HG02970 (cell line): ENCODE data around the gene TMEM144.
"Not testable (repeated sequence)": the region's sequence is repeated elsewhere in the genome, so short reads cannot be mapped to it uniquely, and the experiment has no call there.

Experiments
- ATAC-seq: cut with Tn5 transposase; IDR thresholded peaks from one replicate; pipeline ENCODE4 v1.9.1; 2021; ENCODE audit warnings: mild to moderate bottlenecking, moderate library complexity, moderate number of reproducible peaks; ENCODE audit not compliant: unreplicated experiment, low FRiP score

The TMEM144 gene

DNA sequence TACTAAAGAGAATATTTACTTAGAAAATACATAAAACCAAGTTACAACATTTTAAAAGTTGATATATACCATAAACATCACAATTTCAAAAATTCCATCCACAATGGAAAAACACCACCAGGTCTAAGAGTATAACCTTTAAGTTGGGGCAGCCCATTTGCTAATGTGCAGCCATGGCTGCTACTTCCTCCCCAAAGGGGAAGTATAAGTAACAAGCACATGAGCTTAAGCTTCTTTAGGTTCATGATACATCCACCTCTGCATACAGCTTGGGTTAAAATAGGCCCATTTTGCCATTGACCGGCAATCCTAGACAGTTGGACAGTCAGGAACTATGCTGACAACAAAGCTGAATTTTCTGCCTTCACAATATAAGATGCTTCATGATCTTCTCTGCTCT is 20.9 kb upstream of the TMEM144 start:
- no peak for ATAC-seq

DNA sequence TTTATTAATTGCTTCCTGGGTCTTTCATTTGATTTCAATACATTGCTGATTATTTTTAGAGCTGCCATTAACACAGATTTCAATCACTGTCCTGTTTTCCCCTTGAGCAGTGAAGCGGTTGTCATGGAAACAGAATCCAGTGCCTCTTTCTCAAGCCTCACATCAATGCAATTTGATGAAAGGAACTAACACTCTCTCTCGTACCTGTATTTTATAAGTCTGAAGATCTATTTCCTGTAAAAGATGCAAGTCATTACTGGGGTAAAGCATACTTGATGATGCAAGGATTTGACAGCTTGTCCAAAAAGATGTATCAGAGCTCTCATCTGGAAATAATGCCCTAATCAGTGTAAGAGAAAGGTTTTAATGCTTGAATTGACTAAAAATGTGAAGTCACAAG is 19.6 kb upstream of the TMEM144 start:
- no peak for ATAC-seq

DNA sequence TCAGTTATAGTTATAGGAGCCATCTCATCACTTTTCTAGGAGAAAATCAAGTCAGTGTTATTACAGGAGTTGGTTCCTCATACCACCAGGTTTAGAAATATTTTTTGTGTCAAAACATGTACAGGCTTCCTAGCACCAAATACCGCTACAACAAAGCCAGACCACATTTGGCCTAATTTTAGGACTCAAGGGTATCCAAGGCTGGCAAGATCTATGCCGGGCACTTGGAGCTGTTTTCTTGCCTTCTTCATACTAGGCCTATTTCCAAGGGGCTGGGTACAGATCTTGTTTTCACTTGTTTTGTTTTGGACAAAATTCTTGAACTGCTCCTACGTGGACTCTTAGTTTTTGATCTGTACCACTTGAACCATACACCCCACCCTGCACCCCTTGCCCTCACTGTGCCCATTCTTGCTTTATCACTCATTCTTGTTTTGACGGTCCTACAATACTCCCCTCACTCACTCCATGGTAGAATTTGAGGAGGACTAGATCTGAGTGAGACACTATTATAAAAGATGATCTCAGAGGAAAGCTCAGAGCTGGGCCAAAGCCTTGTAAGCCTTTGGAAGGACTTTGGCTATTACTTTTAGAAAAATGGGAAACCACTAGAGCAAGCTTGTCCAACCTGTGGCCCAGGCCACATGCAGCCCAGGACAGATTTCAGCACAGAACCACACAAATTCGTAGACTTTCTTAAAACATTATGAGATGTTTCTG is 17.7 kb upstream of the TMEM144 start:
- ATAC-seq, result no peak

DNA sequence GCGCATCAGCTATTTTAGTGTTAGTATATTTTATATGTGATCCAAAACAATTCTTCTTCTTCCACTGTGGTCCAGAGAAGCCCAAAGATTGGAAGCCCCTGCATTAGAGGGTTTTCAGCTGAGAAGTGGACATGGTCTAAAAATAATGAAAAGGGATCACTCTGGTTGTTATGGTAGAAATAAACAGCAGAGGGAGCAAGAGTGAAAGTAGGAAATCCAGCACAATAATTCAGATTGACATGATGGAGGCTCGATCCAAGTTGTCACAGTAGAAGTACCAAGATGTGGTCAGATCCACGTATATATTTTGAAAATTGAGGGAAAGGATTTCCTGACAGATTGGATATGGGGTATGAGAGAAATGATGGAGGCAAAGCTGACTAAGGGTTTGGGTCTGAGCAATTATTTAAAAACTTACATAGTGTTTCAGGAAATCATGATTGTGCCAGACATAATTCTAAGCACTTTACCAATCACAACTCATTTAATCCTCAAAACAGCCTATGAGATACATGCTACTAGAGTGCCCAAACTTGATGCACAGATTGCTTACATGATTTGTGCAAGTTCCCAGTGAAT is 17.0 kb upstream of the TMEM144 start:
- no peak for ATAC-seq

DNA sequence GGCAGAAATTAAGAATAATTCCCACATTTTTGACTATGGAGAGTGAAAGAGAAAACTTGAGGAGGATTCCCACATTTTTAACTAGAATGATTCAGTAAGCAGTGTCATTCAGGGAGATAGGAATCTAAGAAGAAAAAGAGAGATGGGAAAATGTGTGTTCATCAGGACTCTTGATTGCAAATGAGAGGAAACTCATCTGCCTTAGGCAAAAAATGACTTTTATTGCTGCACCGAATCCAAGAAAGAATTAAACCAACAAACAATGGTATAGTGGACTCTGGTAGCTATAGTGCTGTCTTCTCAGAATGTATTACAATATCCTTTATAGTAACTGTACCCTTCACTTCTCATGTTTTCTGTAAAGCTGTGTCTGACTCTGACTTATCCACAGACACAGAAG is 15.0 kb upstream of the TMEM144 start:
- no peak for ATAC-seq

DNA sequence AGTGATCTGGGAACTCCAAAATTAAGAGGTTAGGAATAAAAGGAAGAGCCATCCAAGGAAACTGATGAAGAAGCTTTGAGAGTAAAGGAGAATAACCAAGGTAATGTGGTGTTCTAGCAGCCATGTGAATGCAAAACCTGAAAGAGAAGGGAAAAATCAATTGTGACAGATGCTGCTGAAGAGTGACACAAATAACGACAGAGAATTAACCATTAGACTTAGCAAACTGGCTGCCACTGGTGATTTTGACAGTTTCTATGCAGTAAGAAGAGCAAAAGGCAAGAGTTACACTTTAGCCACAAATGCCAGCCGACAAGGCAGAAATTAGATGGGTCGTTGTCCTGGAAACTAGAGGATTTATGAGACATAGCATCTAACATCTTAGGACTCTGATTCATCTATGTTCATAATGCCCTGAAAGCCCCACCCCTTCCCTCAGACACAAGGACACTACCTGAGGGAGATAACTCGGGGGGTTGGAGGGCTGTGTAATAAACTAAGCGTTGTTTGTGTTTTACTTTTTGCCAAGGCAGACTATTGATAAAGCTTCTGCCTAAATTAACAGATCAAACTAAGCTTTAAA is 13.0 kb upstream of the TMEM144 start:
- ATAC-seq, result no peak

DNA sequence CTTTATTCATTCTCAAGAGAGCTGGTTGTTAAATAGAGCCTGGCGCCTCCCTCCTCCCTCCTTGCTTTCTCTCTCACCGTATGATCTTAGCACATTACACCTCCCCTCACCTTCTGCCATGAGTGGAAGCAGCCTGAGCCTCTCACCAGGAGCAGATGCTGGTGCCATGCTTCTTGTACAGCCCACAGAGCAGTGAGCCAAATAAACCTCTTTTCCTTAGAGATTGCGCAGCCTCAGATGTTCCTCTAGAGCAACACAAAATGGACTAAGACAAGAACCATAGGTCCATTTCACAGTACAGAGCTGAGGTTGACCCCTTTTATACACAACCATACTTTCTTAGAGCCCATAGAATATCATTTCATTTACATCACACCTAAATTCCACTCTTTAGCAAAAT is 10.1 kb upstream of the TMEM144 start:
- no peak for ATAC-seq

DNA sequence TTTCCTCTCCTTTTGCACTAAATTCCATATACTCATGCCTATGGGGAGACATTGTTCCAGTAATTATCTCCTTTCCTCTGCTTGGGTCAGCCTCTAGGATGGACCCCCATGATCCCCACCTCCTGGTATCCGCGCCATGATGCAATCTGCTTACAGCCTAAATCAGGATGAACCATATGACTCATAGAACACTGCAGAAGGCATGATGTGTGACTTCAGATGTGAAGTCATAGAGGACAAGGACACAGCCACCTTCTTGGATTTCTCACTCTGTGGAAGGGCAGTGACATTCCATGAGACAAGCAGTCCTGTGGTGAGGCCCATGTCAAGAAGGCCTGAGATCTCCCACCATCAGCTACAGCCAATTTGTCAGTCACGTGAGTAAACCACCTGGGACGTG is 9.0 kb upstream of the TMEM144 start:
- no peak for ATAC-seq

DNA sequence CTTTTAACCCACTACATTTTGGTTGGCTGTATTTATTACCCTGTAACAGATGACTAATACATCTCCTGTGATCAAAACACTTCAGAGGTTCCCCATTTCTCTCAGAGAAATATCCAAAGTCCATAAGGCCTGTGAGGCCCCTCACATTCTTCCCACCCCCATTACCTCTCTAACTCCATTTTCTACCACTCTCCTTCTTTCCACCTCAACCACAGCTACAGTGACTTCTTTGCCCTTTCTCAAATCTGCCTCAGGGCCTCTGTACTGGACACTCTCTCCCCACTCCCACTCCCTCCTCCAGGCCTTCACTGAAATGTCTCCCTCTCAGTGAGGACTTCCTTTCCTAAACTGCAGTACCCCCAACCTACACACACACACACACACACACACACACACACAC is 8.4 kb upstream of the TMEM144 start:
- no peak for ATAC-seq

DNA sequence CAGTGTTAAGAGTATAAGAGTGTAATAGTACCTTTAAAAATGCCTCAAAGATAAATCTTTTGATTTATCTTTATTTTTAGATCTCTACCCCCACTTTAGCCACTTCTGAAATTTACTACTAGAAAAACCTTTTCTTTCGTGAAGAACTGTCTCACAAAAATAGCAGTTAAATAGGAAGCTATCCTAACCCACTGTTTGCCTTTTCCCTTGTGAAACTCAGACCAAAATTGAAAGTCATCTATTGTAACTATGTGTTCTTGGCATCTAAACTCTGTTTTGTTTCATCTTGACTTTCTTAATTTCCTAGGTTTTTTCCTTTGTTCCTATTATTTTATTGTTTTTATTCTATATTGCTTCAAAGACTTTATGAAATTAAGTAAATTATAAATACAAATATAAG is 7.8 kb upstream of the TMEM144 start:
- no peak for ATAC-seq

DNA sequence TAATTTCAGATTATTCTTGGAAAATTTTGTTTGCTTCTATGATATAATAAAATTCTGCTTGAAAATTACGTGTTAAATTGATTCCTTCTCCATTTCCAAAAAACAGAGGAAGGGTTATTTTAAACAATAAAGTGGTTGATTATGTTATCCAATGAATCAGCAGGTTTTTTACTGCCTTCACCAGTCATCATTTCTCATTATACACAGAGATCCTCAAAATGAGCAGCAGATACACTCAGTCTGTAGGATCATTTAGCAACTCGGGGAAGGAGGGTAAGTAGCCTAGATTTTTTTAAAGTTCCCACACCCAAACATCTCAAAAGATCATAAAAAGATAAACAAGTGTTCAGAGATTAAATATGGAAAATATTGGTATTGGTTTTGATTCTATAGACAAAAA is 6.8 kb upstream of the TMEM144 start:
- no peak for ATAC-seq

DNA sequence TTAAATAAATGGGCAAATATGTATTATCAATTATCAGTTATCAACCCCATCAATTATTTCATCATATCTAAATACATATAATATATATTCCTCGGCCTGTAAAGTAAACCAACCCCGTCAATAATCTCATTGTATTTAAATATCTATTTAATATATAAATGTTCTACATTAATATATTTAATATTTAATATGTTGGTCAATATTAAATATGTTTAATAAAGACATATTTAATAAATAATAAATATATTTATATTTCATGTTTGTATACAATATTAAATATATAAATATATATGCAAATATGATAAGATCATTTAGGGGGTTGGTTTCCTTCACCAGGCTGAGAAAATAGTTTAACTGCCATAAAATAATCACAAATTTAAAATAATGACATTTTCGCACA is 6.4 kb upstream of the TMEM144 start:
- no peak for ATAC-seq

DNA sequence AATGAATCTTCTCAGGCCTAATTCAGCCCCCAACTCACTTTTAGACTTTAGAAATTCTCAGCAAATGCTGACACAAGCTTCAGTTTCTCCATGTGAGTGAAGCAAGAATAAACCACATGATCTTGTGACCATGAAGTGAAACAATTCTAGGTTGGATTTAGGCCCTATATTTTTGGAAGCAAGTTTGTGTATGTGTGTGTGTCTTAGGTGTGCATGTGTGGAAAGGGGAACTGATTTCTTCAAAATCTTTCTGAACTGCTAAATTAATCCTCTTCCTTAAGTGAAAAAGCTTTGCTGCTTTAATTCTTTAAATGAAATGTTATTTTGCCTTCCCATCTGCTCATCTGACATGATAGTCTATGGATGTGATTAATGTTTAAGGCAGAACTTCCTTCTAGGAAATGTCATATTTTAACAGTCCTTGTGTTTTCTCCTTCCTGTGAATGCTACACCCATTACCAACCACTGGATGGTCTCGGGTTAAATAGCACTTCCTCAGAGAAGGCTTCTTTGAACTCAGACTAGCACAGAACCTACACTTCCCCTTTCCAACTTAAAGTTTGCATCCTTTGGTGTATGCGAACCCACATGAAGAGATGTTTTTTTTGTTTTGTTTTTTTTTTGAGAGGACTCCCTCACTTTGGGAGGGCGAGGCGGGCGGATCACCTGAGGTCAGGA is 1.2 kb upstream of the TMEM144 start:
- ATAC-seq, result no peak

DNA sequence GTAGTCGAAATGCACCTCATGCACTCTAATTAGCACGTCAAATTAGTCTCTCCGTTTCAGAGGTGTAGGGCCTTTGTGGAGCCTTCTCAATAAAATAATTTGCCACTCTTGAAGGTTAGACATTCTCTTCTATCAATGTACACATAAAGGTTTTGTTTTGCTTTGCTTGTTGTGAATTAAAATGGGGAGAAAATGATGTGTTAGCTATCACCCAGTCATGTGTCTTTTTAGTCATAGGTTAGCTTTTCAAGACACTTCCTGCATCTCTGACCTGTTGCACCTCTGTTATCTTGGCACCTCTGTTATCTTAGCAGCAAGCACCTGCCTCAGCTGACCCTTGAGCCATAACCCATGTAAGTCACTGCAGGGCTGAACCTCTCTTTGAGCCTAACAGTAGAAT is 936 bp downstream of the TMEM144 start:
- no peak for ATAC-seq

DNA sequence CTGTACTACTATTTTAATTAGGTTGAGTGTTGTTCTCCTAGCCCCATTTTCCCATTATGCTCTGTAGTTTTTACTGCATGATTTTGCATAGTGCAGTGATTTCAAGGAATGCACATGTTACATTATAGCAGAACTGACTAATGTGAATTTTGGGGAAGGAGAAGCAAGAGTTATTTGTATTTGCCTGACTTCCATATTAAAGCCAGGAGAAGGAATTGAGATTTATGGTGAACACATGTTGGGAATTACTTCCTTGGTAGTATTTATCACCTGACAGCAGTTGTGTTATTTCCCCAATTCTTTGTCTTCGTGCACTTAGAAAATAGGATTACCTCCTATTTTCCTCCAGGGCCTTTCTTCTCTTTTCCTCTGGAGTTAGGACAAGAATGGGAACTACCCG is 3.2 kb downstream of the TMEM144 start:
- ATAC-seq, result no peak

DNA sequence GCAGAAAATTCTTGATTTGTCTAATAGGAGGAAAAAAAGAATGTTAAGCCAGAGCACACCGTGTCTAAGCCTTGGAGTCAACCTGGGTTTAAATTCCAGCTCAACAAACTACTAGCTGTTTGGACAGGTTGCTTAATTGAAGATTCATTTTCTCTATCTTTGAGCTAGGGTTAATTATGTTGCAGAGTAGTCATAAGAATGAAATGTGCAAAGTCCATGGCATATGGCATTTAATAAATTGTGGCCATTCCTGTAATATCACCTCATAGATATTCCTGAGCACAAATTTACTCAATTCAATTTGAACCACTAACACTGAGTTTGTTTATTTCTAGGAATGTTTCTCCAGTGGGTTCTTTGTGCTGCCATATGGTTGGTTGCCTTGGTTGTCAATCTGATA is 4.6 kb downstream of the TMEM144 start:
- no peak for ATAC-seq

DNA sequence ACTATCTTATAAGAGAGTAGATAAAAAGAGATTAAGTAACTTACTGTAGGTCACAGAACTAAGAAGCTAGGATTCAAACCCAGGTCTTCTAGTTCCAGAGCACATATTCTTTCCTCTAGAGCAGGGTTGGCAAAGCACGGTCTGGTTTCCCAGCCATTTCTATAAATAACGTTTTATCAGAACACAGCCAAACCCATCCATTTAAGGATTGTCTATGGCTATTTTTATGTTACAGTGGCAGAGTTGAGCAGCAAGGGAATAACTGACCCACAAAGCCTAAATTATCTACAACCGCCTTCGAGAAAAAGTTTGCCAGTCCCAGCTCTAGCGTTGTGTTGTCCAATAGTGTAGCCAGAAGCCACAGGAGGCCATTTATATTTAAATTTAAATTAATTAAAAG is 7.5 kb downstream of the TMEM144 start:
- no peak for ATAC-seq

DNA sequence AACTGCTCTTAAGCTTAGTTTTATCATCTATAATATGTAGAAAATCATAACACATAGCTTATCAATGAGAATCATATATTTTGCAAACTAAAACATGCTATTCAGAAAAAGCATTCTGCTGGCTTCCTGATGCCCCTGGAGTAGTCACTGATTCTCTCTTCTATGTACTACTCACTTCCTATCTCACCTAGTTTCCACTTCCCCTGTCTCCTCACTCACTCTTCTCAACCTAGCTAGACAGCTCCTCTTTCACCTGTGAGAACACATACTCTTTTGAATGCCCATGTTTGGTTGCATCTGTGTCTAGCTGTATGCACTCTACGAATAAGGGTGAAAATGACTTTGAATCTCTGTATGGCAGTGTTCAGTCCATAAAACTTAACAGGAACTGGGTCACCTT is 9.3 kb downstream of the TMEM144 start:
- no peak for ATAC-seq

DNA sequence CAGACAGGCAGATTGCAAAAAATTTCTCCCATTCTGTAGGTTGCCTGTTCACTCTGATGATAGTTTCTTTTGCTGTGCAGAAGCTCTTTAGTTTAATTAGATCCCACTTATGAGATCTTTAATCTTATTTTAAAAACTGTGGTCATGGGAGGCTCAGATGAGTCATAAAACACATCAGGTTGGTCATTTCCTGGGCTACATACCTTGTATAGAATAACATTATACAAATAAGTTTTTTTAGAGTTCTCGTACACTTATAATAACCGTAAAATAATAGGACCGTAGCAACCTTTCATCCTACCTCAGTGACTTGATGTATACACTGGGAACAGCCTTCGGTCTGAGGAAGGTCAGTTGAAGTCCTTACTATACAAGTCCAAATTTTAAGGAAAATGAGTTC is 14.0 kb downstream of the TMEM144 start:
- not testable (repeated sequence) for ATAC-seq

DNA sequence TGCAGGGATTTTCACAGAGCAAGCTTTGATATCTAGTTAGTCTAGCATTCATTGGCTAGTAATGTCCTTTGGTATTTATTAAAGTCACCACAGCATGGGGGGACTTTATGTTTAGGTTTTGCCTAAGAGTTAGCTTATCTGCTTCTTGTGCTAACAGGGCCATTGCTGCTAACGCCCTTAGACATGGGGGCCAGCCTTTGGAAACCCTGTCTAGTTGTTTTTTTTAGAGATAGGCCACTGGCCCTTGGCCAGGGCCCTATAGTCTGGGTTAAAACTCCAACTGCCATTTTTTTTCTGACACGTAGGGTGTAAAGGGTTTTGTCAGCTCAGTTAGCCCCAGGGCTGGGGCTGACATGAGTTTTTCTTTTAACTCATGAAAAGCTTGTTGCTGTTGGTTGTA is 14.7 kb downstream of the TMEM144 start:
- not testable (repeated sequence) for ATAC-seq

DNA sequence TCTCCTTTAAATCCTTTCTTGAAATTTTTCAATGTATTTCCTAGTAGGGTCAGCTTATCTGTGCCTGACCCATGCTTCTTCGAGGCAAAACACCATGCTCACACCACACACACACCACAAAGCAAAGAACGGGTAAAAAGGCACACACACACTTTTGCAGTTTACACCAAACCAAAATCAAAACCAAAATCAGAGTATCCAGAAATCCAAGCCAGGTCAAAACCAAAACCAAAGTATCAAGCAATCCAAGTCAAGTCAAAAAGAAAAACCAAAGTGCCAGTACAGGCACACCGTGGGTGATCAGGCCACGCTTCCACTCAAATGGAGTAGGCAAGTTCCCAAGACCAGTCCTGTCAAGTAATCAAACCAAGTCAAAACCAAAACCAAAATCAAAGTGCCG is 17.6 kb downstream of the TMEM144 start:
- not testable (repeated sequence) for ATAC-seq

DNA sequence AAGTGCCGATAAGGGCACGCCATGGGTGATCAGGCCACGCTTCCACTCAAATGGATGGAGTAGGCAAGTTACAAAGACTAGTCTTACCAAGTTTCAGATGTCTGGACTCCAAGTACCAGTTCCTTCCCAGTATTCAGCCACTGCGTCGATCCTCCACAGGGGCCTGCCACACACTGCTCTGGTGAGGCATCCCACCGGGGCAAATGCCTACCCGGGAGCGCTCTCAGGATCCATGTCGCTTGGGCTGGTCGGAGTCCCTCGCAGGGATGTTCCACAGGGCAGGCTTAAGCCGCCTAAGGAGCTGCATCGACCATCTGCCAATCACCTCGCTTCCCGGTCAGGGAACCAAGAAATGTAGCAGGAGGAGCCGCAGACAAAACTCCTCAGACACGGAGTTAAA is 18.1 kb downstream of the TMEM144 start:
- not testable (repeated sequence) for ATAC-seq
